Lower leg skin (tissue), 4 donors: ENCODE data around the gene SRL. TPM values are rescaled to one million over a fixed set of nuclear protein-coding genes. Genes with fewer than 3 reads are reported as not detected.
"Not testable (repeated sequence)": the region's sequence is repeated elsewhere in the genome, so short reads cannot be mapped to it uniquely, and the experiment has no call there.

Experiments used
- DNase-seq, 2 donors: peaks; one replicate each; pipeline ENCODE4 v3.0.0-alpha.2; 2019; ENCODE audit warnings: low spot score in 2 of 2
- H3K4me3 ChIP-seq: fragments of 200-600 bp; sonication (generic); 2 replicates; pipeline ENCODE4 v1.5.1; 2017; ENCODE audit warnings: mild to moderate bottlenecking, low read depth; ENCODE audit not compliant: poor library complexity, severe bottlenecking
- POLR2A ChIP-seq, 2 donors: fragments of 450-650 bp; IDR thresholded peaks; one replicate each; pipeline ENCODE4 v1.6.1; 2016 to 2017; ENCODE audit warnings: antibody characterized with exemption in 2 of 2, mild to moderate bottlenecking in 1 of 2, moderate library complexity in 1 of 2
- WGBS, 2 donors: methylation state at CpG; one replicate each; pipeline ENCODE4 v1.1.5; 2018; 5-methylcytosine and 5-hydroxymethylcytosine counted together
- intact Hi-C: fragments of 100-400 bp; cut with DNase I; formaldehyde crosslinking; loops from one replicate; pipeline ENCODE4 v1.15.0; 2023; ENCODE audit warnings: low total_unique reads
- total RNA-seq, 4 donors: library from RNA; depleted of rRNA; stranded (reverse); fragments of >200 nt; gene quantifications; one replicate each; pipeline ENCODE4 v1.1.0, GENCODE V29; 2016
- TF ChIP-seq, protein P1 (sequence below), 3 donors: fragments of 450-650 bp; IDR thresholded peaks; one replicate each; pipeline ENCODE4 v1.5.1; 2016; ENCODE audit warnings: antibody characterized with exemption in 3 of 3, mild to moderate bottlenecking in 3 of 3, moderate library complexity in 2 of 3

SRL gene
- total RNA-seq, 4 donors from 2014 or later: 0.04 to 1.0 (median 0.55) TPM

DNA sequence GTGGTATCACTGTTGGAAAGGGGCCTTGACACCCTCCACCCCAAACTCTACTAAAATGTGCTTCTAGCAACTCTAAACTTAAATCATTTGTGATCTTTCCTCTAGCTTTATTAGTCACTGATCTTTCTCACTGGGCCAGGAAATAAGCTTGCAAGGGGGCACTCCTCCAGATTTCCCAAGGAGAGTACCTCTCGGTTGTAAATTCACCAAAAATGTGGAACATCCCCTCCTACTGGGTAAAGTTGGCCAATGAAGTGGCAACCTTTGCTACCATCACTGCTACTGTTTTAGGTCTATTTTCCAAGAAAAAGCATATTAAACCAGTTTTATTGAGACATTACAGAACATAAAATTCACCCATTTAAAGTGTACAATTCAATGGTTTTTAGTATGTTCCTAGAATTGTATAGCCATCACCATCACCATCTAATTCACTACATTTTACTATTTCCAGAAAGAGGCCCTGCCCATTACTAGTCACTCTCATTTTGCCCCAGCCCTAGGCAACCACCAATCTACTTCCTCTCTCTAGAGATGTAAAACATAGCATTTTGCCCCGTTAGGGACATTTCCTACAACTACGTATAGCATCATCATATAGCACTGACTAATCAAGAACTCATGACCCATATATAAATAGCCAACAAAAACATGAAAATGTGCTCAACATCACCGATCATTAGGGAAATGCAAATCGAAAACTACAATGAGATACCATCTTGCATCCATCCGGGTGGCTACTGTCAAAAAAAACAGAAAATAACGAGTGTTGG, 81.0 kb downstream of the SRL start:
- WGBS, 2 donors: 77 to 84% methylated on average over 7 of the region's 7 CpGs
- intact Hi-C loops: no loop called here
- TF ChIP-seq POLR2A (IDR thresholded peaks at IDR 0.05): no peak
- TF ChIP-seq, protein P1, sequence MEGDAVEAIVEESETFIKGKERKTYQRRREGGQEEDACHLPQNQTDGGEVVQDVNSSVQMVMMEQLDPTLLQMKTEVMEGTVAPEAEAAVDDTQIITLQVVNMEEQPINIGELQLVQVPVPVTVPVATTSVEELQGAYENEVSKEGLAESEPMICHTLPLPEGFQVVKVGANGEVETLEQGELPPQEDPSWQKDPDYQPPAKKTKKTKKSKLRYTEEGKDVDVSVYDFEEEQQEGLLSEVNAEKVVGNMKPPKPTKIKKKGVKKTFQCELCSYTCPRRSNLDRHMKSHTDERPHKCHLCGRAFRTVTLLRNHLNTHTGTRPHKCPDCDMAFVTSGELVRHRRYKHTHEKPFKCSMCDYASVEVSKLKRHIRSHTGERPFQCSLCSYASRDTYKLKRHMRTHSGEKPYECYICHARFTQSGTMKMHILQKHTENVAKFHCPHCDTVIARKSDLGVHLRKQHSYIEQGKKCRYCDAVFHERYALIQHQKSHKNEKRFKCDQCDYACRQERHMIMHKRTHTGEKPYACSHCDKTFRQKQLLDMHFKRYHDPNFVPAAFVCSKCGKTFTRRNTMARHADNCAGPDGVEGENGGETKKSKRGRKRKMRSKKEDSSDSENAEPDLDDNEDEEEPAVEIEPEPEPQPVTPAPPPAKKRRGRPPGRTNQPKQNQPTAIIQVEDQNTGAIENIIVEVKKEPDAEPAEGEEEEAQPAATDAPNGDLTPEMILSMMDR (IDR thresholded peaks at IDR 0.05): no peak
- no peak overlapping the region for H3K4me3 ChIP-seq
- no peak for DNase-seq

DNA sequence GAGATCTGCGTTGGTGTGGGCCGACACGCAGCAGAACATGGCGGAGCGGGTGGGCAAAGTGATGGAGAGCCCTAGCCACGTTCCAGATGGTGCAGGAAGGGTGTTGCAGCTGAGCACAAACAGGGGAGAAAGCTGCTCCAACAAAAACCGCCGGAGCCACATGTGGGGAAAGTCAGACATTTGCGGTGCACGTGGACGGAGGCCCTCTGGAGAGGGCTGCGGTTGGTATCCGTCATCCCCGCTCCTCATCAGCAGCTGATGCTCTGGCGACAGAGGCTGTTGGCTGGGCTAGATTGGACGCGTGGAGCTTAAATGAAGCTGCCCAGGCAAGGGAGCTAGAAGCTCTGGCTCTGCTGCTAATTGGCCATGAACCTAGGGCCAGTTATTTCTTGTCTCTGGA, 82.2 kb downstream of the SRL start:
- TF ChIP-seq, protein P1 (IDR thresholded peaks at IDR 0.05): no peak
- TF ChIP-seq POLR2A (IDR thresholded peaks at IDR 0.05): no peak
- DNase-seq: no peak
- intact Hi-C loops: no loop called here
- H3K4me3 ChIP-seq: no peak overlapping the region
- WGBS, 2 donors: 80 to 82% methylated on average over 17 of the region's 17 CpGs

DNA sequence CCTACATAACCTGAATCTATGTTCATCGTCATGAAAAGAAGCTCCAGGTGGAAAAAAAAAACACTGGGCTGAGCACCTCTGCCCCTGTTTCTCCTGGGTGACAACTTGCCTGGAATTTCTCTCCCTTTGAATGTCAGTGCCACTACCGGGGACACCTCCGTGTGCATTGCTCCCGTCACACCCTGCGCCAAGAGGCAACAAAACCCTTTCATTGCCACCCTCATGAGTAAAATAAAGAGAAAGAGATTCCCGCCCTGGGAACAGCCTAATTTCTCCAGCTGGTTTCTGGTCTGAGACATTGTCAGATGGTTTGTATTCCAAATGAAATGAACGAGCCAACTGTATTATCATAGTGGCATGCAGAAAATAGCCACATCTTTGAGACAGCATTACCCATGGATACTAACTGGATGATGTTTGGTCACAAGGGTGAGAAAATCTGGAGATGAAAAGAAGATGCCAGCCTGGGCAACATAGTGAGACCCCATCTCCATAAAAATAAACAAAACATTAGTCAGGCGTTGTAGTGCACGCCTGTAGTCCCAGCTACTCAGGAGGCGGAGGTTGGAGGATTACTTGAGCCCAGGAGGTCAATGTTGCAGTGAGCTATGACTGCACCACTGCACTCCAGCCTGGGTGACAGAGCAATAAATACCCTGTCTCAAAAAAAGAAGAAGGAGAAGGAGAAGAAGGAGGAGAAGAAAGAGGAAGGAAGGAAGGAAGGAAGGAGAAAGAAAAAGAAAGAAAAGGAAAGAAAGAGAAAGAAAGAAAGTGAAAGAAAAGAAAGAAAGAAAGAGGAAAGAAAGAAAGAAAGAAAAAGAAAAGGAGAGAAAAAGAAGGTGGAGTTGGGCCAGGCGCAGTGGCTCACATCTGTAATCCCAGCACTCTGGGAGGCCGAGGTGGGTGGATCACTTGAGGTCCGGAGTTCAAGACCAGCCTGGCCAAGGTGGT, 83.5 kb downstream of the SRL start:
- no peak for DNase-seq
- 81 to 84% methylated on average over 13 of the region's 13 CpGs for WGBS, 2 donors
- intact Hi-C loops: no loop called here

DNA sequence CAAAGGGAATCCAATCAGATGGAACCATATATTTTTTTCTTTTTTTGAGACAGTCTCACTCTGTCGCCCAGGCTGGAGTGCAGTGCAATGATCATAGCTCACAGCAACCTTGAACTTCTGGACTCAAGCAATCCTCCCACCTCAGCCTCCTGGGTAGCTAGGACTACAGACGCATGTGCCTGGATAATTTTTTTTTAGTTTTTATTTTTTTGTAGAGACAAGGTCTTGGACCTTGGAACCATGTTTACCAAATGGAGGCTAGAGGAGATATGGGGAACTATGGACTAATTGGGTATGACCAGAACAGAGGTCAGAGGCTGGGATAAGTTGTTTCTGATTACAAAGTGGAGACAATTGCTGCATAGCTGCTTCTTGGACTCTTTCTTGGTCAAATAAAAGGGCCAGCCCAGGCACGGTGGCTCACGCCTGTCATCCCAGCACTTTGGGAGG, 84.5 kb downstream of the SRL start:
- intact Hi-C loops: no loop called here
- 87 to 90% methylated on average over 4 of the region's 4 CpGs for WGBS, 2 donors
- no peak overlapping the region for H3K4me3 ChIP-seq
- TF ChIP-seq POLR2A (IDR thresholded peaks at IDR 0.05): no peak
- TF ChIP-seq, protein P1 (IDR thresholded peaks at IDR 0.05): no peak
- no peak for DNase-seq

More for the DNA sequence above, 83.5 kb downstream of the SRL start:
- no peak overlapping the region for H3K4me3 ChIP-seq
- TF ChIP-seq, protein P1 (IDR thresholded peaks at IDR 0.05): no peak
- TF ChIP-seq POLR2A (IDR thresholded peaks at IDR 0.05): no peak

DNA sequence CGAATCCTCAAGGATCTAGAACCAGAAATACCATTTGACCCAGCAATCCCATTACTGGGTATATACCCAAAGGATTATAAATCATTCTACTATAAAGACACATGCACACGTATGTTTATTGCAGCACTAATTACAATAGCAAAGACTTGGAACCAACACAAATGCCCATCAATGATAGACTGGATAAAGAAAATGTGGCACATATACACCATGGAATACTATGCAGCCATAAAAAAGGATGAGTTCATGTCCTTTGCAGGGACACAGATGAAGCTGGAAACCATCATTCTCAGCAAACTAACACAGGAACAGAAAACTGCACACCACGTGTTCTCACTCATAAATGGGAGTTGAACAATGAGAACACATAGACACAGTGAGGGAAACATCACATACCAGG, 85.4 kb downstream of the SRL start:
- H3K4me3 ChIP-seq, intact Hi-C loops, DNase-seq: not testable (repeated sequence)
- 80 to 82% methylated on average over 3 of the region's 3 CpGs for WGBS, 2 donors

DNA sequence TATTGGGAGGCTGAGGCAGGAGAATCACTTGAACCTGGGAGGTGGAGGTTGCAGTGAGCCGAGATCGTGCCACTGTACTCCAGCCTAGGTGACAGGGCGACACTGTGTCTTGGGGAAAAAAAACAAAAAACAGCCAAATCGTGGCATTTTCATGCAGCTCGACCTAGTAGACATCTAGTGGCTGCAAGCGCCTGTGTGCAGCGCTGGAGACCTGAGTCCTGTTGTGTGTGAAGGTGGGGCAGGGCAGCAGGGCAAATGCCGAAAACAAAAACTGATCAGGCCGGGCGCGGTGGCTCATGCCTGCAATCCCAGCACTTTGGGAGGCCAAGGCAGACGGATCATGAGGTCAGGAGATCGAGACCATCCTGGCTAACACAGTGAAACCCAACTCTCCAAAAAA, 88.5 kb downstream of the SRL start:
- DNase-seq, intact Hi-C loops: not testable (repeated sequence)
- WGBS, 2 donors: 90% methylated on average over 13 of the region's 13 CpGs

More for the DNA sequence above, 88.5 kb downstream of the SRL start:
- H3K4me3 ChIP-seq: not testable (repeated sequence)
